Calu3 (cell line): Measurements from ENCODE around the gene ZFYVE28. TPM values are rescaled to one million over a fixed set of nuclear protein-coding genes. Genes with fewer than 3 reads are reported as not detected.

Source experiments
- BruUV-seq: library from RNA; stranded (reverse); fragments of 400-500 nt; replicated peaks from 2 replicates; lab custom pipeline; 2021; lab: Mats Ljungman, UMichigan
- CTCF ChIA-PET: fragments of 300-600 bp; sonication (Branson Sonifier 250); formaldehyde crosslinking; loops from one replicate; lab custom pipeline; 2022; ENCODE audit warnings: antibody characterized with exemption; lab: Charles Lee
- DNase-seq: peaks from one replicate; pipeline ENCODE4 v3.0.0; 2022
- H3K27ac Mint-ChIP-seq: one replicate; pipeline ENCODE4 v1.8.0; 2022; ENCODE audit warnings: mixed read lengths; ENCODE audit not compliant: unreplicated experiment
- H3K27me3 Mint-ChIP-seq: one replicate; pipeline ENCODE4 v1.8.0; 2022; ENCODE audit warnings: mixed read lengths; ENCODE audit not compliant: unreplicated experiment
- H3K36me3 Mint-ChIP-seq: one replicate; pipeline ENCODE4 v1.8.0; 2022; ENCODE audit warnings: mild to moderate bottlenecking, moderate library complexity, mixed read lengths; ENCODE audit not compliant: insufficient read depth, unreplicated experiment
- H3K4me1 Mint-ChIP-seq: one replicate; pipeline ENCODE4 v1.8.0; 2022; ENCODE audit warnings: mild to moderate bottlenecking, low read depth, mixed read lengths; ENCODE audit not compliant: unreplicated experiment
- H3K4me3 Mint-ChIP-seq: one replicate; pipeline ENCODE4 v1.8.0; 2022; ENCODE audit warnings: mild to moderate bottlenecking, low read depth, moderate library complexity, mixed read lengths; ENCODE audit not compliant: unreplicated experiment
- H3K9me3 Mint-ChIP-seq: one replicate; pipeline ENCODE4 v1.8.0; 2022; ENCODE audit warnings: low read depth, mixed read lengths; ENCODE audit not compliant: unreplicated experiment
- CTCF ChIP-seq: fragments of 200-600 bp; IDR thresholded peaks from one replicate; pipeline ENCODE4 v1.8.0; 2022; ENCODE audit warnings: antibody characterized with exemption; ENCODE audit not compliant: unreplicated experiment
- intact Hi-C: fragments of 100-400 bp; cut with micrococcal nuclease; formaldehyde crosslinking; loops from one replicate; pipeline ENCODE4 v1.10.0; 2022; ENCODE audit not compliant: unreplicated experiment
- total RNA-seq: library from RNA; stranded (reverse); gene quantifications from 2 replicates; pipeline ENCODE4 v1.2.3, GENCODE V29; 2022

ZFYVE28 gene
- total RNA-seq, 1 experiment from 2014 or later = 1.2 TPM

- H3K4me1 Mint-ChIP-seq = peaks cover 9% of the 10 kb centered on the region
- no peak for TF ChIP-seq CTCF
- peaks cover 7% of the 10 kb centered on the region for H3K36me3 Mint-ChIP-seq
- H3K4me3 Mint-ChIP-seq = no peak overlapping the region
- peaks cover 14% of the 10 kb centered on the region for H3K27me3 Mint-ChIP-seq
- intact Hi-C loops = no loop called here
- no peak overlapping the region for H3K27ac Mint-ChIP-seq
- DNase-seq = no peak
- H3K9me3 Mint-ChIP-seq = no peaks in the 10 kb centered on the region
- no TSS peak for BruUV-seq
- CTCF ChIA-PET = no interaction called here
Measured at GRCh38 chr4:2247128-2248043, 171.1 kb downstream of the ZFYVE28 start.

GRCh38 chr4:2246384-2247127, 171.9 kb downstream of the ZFYVE28 start:
- Mint-ChIP-seq H3K27me3 (peaks cover 14% of the 10 kb centered on the region), H3K4me1 (peaks cover 9% of the 10 kb centered on the region), H3K27ac (no peak overlapping the region), H3K4me3 (no peak overlapping the region), H3K9me3 (no peaks in the 10 kb centered on the region), H3K36me3 (peaks cover 14% of the 10 kb centered on the region)
- CTCF ChIA-PET = no interaction called here
- DNase-seq = no peak
- no peak for TF ChIP-seq CTCF
- intact Hi-C loops = no loop called here
- no TSS peak for BruUV-seq

GRCh38 chr4:2245787-2246275, 172.6 kb downstream of the ZFYVE28 start:
- no peaks in the 10 kb centered on the region for H3K9me3 Mint-ChIP-seq
- no peak for TF ChIP-seq CTCF
- H3K36me3 Mint-ChIP-seq = peaks cover 21% of the 10 kb centered on the region
- peaks cover 14% of the 10 kb centered on the region for H3K27me3 Mint-ChIP-seq
- no peak overlapping the region for H3K27ac Mint-ChIP-seq
- DNase-seq = no peak
- intact Hi-C loops = no loop called here
- no TSS peak for BruUV-seq
- no peak overlapping the region for H3K4me3 Mint-ChIP-seq
- peaks cover 11% of the 10 kb centered on the region for H3K4me1 Mint-ChIP-seq
- CTCF ChIA-PET = no interaction called here

GRCh38 chr4:2245057-2245786, 173.2 kb downstream of the ZFYVE28 start:
- no peak overlapping the region for H3K27ac Mint-ChIP-seq
- H3K36me3 Mint-ChIP-seq = peaks cover 27% of the 10 kb centered on the region
- H3K9me3 Mint-ChIP-seq = no peaks in the 10 kb centered on the region
- H3K4me1 Mint-ChIP-seq = peaks cover 17% of the 10 kb centered on the region
- no TSS peak for BruUV-seq
- intact Hi-C loops = no loop called here
- no peak for TF ChIP-seq CTCF
- no peak overlapping the region for H3K4me3 Mint-ChIP-seq
- no peak for DNase-seq
- peaks cover 14% of the 10 kb centered on the region for H3K27me3 Mint-ChIP-seq
- CTCF ChIA-PET = no interaction called here
